ENCODE data around the gene CYP2A13.

DNA sequence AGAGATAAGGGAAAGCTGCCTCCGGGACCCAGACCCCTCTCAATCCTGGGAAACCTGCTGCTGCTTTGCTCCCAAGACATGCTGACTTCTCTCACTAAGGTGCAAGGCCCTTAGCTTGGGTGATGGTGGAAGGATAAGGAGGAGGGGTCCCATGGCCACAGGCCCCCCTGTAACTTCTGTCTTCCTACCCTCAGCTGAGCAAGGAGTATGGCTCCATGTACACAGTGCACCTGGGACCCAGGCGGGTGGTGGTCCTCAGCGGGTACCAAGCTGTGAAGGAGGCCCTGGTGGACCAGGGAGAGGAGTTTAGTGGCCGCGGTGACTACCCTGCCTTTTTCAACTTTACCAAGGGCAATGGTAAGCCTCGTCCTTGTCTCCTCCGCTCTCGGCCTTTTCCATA lies 28.0 kb downstream of the CYP2A13 start:
- TF ChIP-seq POLR2A (IDR thresholded peaks at IDR 0.05; ENCODE audit: low read depth, low read length) (no peak), POLR2AphosphoS5 (IDR thresholded peaks at IDR 0.05; ENCODE audit: low read depth, low read length) (no peak), TAF1 (IDR thresholded peaks at IDR 0.05; ENCODE audit: borderline replicate concordance, low read depth, low read length) (no peak)

Data from GM12892 (cell line).